OCI-LY7 (cell line): ENCODE results near the gene SHPK. TPM values are rescaled to one million over a fixed set of nuclear protein-coding genes. Genes with fewer than 3 reads are reported as not detected.

Experiments used
- BruUV-seq: library from RNA; stranded (reverse); fragments of 400-500 nt; replicated peaks from 2 replicates; lab custom pipeline; 2021; lab: Mats Ljungman, UMichigan
- CTCF ChIA-PET: fragments of 300-600 bp; sonication (Branson Sonifier 250); formaldehyde crosslinking; loops from one replicate; lab custom pipeline; 2022; ENCODE audit warnings: antibody characterized with exemption; ENCODE audit not compliant: unreplicated experiment; lab: Charles Lee
- POLR2A ChIA-PET: fragments of 300-600 bp; sonication (Branson Sonifier 250); formaldehyde crosslinking; loops from one replicate; lab custom pipeline; 2022; ENCODE audit warnings: antibody characterized with exemption; lab: Charles Lee
- DNase-seq: peaks from one replicate; pipeline ENCODE4 v3.0.0-alpha.2; 2015; ENCODE audit warnings: low spot score
- H2AFZ ChIP-seq: fragments of 200-600 bp; sonication (generic), shearing (Covaris generic); 2 replicates; pipeline ENCODE4 v1.6.1; 2014; ENCODE audit warnings: mild to moderate bottlenecking, antibody characterized with exemption, low read length, moderate library complexity
- H3K27ac ChIP-seq: fragments of 200-600 bp; sonication (generic); 2 replicates; pipeline ENCODE4 v1.5.1; 2014; ENCODE audit warnings: mixed run types, low read depth, mild to moderate bottlenecking, moderate library complexity, low read length, inconsistent platforms; ENCODE audit not compliant: poor library complexity, severe bottlenecking
- H3K36me3 ChIP-seq: fragments of 200-600 bp; sonication (generic); 2 replicates; pipeline ENCODE4 v1.6.1; 2014; ENCODE audit warnings: mild to moderate bottlenecking, antibody characterized with exemption, low read length, moderate library complexity, mixed read lengths; ENCODE audit not compliant: insufficient read depth
- H3K4me1 ChIP-seq: fragments of 200-600 bp; sonication (generic); 2 replicates; pipeline ENCODE4 v1.5.1; 2014; ENCODE audit warnings: mild to moderate bottlenecking, low read length; ENCODE audit not compliant: insufficient read depth, poor library complexity, severe bottlenecking
- H3K4me2 ChIP-seq: fragments of 200-600 bp; sonication (generic); 2 replicates; pipeline ENCODE4 v1.6.1; 2014; ENCODE audit warnings: mild to moderate bottlenecking, low read length
- H3K4me3 ChIP-seq: fragments of 200-600 bp; sonication (generic); 2 replicates; pipeline ENCODE4 v1.5.1; 2014; ENCODE audit warnings: mild to moderate bottlenecking, low read depth, low read length; ENCODE audit not compliant: poor library complexity, severe bottlenecking
- H3K79me2 ChIP-seq: fragments of 200-600 bp; sonication (generic); 2 replicates; pipeline ENCODE4 v1.6.1; 2016; ENCODE audit warnings: low read depth, mild to moderate bottlenecking, low read length, moderate library complexity, mixed read lengths; ENCODE audit not compliant: insufficient read depth
- H3K9me2 ChIP-seq: fragments of 200-600 bp; sonication (generic); 2 replicates; pipeline ENCODE4 v1.6.1; 2016; ENCODE audit warnings: mild to moderate bottlenecking, low read length, mixed read lengths; ENCODE audit not compliant: insufficient read depth
- H3K9me3 ChIP-seq: fragments of 200-600 bp; sonication (generic); 2 replicates; pipeline ENCODE4 v1.6.1; 2014; ENCODE audit warnings: mild to moderate bottlenecking, mixed run types, low read length, mixed read lengths
- H4K20me1 ChIP-seq: fragments of 200-600 bp; sonication (generic); 2 replicates; pipeline ENCODE4 v1.6.1; 2014; ENCODE audit warnings: mild to moderate bottlenecking, antibody characterized with exemption, low read length, moderate library complexity, mixed read lengths; ENCODE audit not compliant: insufficient read depth
- EZH2phosphoT487 ChIP-seq: fragments of 200-600 bp; sonication (generic); IDR thresholded peaks from 2 replicates; pipeline ENCODE4 v1.6.1; 2018; ENCODE audit warnings: low read depth, borderline replicate concordance, mild to moderate bottlenecking, mixed run types, antibody characterized with exemption, low read length, moderate library complexity, mixed read lengths
- intact Hi-C: fragments of 100-400 bp; cut with micrococcal nuclease; formaldehyde crosslinking; loops from one replicate; pipeline ENCODE4 v1.10.0; 2022; ENCODE audit not compliant: unreplicated experiment
- total RNA-seq, 2 experiments: library from RNA; depleted of rRNA in 1 of 2; stranded (reverse); fragments of >200 nt in 1 of 2; shearing (Covaris generic) in 1 of 2; gene quantifications; 2 replicates each; pipeline ENCODE4 v1.2.3, GENCODE V29; 2014 to 2022
- TF ChIP-seq, protein P1 (sequence below): fragments of 200-600 bp; sonication (generic); conservative IDR thresholded peaks from 2 replicates; pipeline ENCODE4 v1.5.1; 2014; ENCODE audit warnings: mild to moderate bottlenecking, antibody characterized with exemption, low read length, moderate library complexity, mixed read lengths

Gene SHPK
- total RNA-seq, 2 experiments from 2014 or later, result 16.9 to 17.0 TPM

DNA sequence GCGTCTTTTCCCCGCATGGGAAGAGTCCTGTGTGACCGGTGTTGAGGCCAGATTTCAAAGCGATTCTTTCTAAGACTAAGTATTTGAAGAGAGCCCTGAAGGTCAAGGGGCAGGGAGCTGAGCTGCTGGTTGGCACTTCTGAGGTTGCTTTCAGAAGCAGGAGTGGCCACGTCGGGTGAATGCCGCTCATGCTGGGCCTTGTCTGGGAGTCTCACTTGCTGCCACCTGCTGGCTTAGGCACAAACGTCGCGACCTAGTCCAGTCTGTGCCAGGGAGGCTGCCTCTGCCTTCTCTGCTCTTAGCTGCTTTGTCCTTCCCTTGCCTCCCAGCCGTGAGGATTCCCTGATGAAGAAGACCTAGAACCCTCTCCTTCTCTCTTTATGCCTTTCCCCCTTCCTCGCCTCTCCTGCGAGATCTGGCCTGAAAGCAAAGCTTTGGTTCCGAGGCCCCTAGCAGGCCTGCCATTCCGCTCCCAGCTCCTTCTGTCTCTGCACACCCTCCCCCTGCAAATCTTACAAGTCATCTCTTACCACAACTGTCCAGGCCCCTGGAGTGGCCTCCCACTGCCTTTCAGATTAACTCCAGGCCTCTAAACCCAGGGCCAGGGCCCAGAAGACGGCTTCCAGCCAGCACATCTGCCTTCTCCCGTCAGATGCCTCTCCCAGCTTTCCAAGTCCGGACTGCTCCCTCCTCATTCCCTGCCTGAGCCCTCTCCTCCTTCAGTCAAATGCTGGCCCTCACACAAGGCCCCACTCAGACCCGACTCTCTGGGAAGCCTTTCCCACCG is 11.9 kb upstream of the SHPK start:
- ChIA-PET CTCF (no interaction called here), POLR2A (interaction anchor here (1.0 kb wide), 1 partner anchor 12 kb away, joined by 4 read pairs; the partner anchor contains the start of genes CTNS and SHPK)
- TF ChIP-seq EZH2phosphoT487, result no peak
- TF ChIP-seq, protein P1, sequence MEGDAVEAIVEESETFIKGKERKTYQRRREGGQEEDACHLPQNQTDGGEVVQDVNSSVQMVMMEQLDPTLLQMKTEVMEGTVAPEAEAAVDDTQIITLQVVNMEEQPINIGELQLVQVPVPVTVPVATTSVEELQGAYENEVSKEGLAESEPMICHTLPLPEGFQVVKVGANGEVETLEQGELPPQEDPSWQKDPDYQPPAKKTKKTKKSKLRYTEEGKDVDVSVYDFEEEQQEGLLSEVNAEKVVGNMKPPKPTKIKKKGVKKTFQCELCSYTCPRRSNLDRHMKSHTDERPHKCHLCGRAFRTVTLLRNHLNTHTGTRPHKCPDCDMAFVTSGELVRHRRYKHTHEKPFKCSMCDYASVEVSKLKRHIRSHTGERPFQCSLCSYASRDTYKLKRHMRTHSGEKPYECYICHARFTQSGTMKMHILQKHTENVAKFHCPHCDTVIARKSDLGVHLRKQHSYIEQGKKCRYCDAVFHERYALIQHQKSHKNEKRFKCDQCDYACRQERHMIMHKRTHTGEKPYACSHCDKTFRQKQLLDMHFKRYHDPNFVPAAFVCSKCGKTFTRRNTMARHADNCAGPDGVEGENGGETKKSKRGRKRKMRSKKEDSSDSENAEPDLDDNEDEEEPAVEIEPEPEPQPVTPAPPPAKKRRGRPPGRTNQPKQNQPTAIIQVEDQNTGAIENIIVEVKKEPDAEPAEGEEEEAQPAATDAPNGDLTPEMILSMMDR, result peak; percentile 76
- H3K9me3 ChIP-seq, result no peaks in the 10 kb centered on the region
- no peak overlapping the region for H3K27ac ChIP-seq
- peaks cover 32% of the 10 kb centered on the region for H3K4me1 ChIP-seq
- H4K20me1 ChIP-seq, result no peaks in the 10 kb centered on the region
- no peaks in the 10 kb centered on the region for H3K9me2 ChIP-seq
- H3K4me2 ChIP-seq, result no peak overlapping the region
- no peak overlapping the region for H2AFZ ChIP-seq
- DNase-seq, result peak; percentile 78
- H3K36me3 ChIP-seq, result peaks cover 7% of the 10 kb centered on the region; the same call in 1 of the 2 replicates
- no peaks in the 10 kb centered on the region for H3K79me2 ChIP-seq
- no peak overlapping the region for H3K4me3 ChIP-seq
- intact Hi-C loops, result loop anchor here (2.0 to 5.0 kb wide), 3 partner anchors 45 to 601 kb away; no protein-coding TSS in a partner anchor
- BruUV-seq, result no TSS peak

DNA sequence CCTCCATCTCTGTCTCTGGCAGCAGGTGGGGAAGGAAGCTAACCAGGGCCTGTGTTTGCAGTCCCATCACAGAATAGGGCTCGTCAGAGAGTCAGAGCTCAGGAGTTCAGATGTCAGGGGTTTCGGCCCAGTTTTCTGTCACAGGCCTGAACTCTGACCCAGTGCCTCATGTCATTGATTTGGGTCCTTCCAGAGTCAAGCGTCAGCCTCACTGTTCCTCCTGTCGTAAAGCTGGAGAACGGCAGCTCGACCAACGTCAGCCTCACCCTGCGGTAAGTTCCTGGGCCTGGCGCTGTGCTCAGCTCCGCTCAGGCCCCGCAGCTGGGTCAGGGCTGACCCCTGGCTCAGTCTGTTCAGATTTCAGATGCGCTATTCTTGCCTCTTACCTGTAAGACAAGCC is 11.2 kb upstream of the SHPK start:
- intact Hi-C loops, result loop anchor here (2.0 to 5.0 kb wide), 3 partner anchors 44 to 600 kb away; no protein-coding TSS in a partner anchor
- no TSS peak for BruUV-seq
- no peak overlapping the region for H2AFZ ChIP-seq
- no peaks in the 10 kb centered on the region for H3K79me2 ChIP-seq
- ChIA-PET CTCF (no interaction called here), POLR2A (no interaction called here)
- peak overlapping the region; percentile 79 for H3K27ac ChIP-seq
- peaks cover 7% of the 10 kb centered on the region; the same call in 1 of the 2 replicates for H3K36me3 ChIP-seq
- H3K4me3 ChIP-seq, result no peak overlapping the region
- H3K4me2 ChIP-seq, result no peak overlapping the region
- TF ChIP-seq EZH2phosphoT487, result no peak
- TF ChIP-seq, protein P1, result no peak
- peaks cover 32% of the 10 kb centered on the region for H3K4me1 ChIP-seq
- no peaks in the 10 kb centered on the region for H3K9me2 ChIP-seq
- DNase-seq, result no peak
- no peaks in the 10 kb centered on the region for H4K20me1 ChIP-seq
- no peaks in the 10 kb centered on the region for H3K9me3 ChIP-seq

DNA sequence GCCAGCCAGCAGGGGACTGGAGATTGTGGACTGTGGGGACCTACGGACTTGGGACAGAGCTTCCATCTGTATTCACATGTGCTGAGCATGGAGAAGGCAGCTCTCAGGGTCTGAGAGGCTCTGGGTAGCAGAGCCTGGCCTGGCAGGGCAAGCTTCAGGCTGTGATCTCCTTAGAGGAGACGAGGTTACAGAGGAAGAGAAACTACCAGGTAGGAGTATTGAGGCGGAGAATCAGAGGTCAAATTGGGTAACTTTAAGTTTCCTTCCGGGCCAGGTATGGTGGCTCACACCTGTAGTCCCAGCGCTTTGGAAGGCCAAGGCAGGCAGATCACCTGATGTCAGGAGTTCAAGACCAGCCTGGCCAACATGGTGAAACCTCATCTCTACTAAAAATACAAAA is 9.3 kb upstream of the SHPK start:
- Histone ChIP-seq H3K9me3 (no peaks in the 10 kb centered on the region), H2AFZ (no peak overlapping the region; the same call in 1 of the 2 replicates), H4K20me1 (no peaks in the 10 kb centered on the region), H3K4me1 (peaks cover 33% of the 10 kb centered on the region), H3K27ac (peak overlapping the region; percentile 79), H3K9me2 (no peaks in the 10 kb centered on the region), H3K36me3 (peaks cover 7% of the 10 kb centered on the region; the same call in 1 of the 2 replicates), H3K4me3 (peak overlapping the region; percentile 14), H3K4me2 (peak overlapping the region; percentile 48), H3K79me2 (no peaks in the 10 kb centered on the region)
- CTCF ChIA-PET, result no interaction called here
- DNase-seq, result peak; percentile 60
- intact Hi-C loops, result loop anchor here (5.0 kb wide), 1 partner anchor 598 kb away; no protein-coding TSS in a partner anchor
- BruUV-seq, result no TSS peak
- TF ChIP-seq EZH2phosphoT487, result no peak
- TF ChIP-seq, protein P1, result no peak
- POLR2A ChIA-PET, result interaction anchor here (0.6 kb wide), 1 partner anchor 10 kb away, joined by 4 read pairs; no protein-coding TSS in a partner anchor
